Measurements from ENCODE around the gene CTDP1.

Gene CTDP1

DNA sequence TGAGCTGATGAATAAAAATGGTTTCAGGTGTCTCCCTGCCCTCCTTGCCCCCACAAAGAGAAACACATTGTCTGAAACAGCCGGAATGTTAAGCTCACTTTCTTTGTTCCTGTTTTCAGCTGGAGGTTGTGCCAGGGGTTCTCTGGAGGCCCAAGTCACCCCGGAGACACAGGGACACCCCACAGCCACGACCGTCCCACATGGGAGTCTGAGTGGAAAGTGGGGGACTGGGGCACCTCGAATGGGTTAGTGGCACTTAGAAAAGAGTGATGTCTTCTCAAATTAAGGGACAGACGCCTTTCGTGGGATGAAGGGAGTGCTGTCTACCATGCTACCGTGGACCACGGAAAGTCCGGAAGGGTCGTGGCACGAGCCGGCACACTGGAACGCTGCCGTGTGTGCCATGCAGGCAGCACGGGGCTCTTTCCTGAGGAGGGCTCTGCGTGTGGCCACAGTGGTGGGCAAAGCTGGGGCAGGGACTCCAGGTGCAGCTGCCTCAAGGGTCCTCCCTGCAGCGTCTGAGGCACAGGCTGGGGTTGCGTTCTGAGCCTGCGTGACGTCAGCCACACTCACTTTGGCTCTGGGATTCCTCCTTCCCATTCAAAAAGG, 39.4 kb upstream of the CTDP1 start:
- Mint-ChIP-seq H3K27ac (no peak overlapping the region), H3K4me3 (no peak overlapping the region), H3K27me3 (ENCODE audit: low read depth) (peaks cover 11% of the 10 kb centered on the region), H3K36me3 (ENCODE audit: low read depth) (no peaks in the 10 kb centered on the region), H3K4me1 (ENCODE audit: low read depth) (no peaks in the 10 kb centered on the region), H3K9me3 (no peaks in the 10 kb centered on the region)
- no peak for DNase-seq (ENCODE audit: low spot score)

DNA sequence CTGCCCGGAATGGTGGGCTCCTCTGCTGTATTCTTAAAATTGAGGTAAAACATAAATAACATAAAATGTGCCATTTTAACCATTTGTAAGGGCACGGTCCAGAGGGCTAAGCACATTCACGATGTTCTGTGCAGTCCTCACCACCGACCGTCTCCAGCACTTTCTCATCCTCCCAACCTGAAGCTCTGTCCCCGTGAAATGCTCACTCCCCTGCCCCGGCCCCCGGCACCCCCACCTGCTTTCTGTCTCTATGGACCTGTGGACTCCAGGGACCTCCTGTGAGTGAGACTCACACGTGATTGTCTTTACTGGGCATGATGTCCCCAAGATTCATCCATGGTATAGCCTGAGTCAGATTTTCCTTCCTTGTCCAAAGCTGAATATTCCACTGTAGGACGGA, 38.7 kb upstream of the CTDP1 start:
- H3K4me1 Mint-ChIP-seq (ENCODE audit: low read depth) = no peaks in the 10 kb centered on the region
- no peaks in the 10 kb centered on the region for H3K9me3 Mint-ChIP-seq
- H3K36me3 Mint-ChIP-seq (ENCODE audit: low read depth) = no peaks in the 10 kb centered on the region
- no peak for DNase-seq (ENCODE audit: low spot score)
- no peak overlapping the region for H3K4me3 Mint-ChIP-seq
- H3K27ac Mint-ChIP-seq = no peak overlapping the region
- H3K27me3 Mint-ChIP-seq (ENCODE audit: low read depth) = peaks cover 11% of the 10 kb centered on the region

DNA sequence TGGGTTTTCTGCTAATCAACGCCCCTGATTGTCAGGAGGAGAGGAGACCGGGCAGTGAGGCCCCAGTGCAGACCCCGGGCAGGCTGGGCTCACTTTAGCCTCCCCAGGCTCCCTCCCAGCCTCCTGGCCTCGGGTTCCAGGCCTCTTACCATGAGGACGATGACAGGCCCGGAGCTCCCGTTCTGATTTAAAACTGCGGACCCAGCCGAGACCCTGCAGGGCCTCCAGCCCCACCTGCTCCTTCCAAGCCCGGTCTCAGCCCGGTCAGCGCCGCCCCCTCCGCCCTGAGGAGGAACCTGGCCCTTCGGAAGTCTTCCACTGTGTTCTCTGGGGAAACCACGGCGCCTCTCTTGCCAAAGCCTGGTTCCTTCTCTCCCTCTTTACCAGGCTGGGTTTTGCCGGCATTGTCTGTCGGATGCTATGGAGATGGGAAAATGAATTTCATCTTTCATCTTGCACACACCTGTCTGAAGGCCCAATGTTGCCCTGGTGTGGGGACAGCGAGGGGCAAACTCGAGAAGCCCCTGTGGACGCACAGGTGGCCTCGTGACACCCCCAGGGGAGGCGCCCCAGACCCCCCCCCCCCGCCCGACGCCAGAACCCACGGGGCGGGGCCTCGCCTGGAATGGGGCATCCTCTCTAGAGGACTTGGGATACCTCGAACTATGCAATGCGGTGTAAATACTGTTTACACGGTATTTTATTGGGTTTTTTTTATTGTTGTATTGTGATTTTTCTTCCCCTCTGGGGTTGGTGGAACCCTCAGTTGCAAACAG, 37.7 kb upstream of the CTDP1 start:
- Mint-ChIP-seq H3K4me1 (ENCODE audit: low read depth) (no peaks in the 10 kb centered on the region), H3K27me3 (ENCODE audit: low read depth) (peaks cover 10% of the 10 kb centered on the region), H3K9me3 (no peaks in the 10 kb centered on the region), H3K27ac (no peak overlapping the region), H3K4me3 (no peak overlapping the region), H3K36me3 (ENCODE audit: low read depth) (no peaks in the 10 kb centered on the region)
- no peak for DNase-seq (ENCODE audit: low spot score)

DNA sequence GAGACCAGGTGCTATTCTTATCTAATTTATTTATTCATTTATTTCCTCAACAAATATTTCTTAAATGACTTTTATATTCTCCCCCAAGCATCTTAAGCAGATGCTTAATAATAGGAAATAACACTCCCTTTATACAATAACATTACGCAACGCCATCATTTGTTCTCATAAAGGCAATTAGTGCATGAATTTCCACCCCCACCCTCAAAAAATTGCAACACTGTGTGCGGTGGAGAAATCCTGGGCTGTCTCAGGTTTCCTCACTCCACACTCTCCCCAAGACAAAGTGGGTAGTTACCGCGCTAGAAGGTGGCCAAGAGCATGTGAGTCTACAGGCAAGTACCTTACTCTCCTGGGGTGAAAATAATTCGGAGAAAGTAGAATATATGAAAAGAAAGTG, 37.0 kb upstream of the CTDP1 start:
- DNase-seq (ENCODE audit: low spot score) = no peak
- H3K27me3 Mint-ChIP-seq (ENCODE audit: low read depth) = peaks cover 7% of the 10 kb centered on the region
- H3K27ac Mint-ChIP-seq = no peak overlapping the region
- H3K36me3 Mint-ChIP-seq (ENCODE audit: low read depth) = no peaks in the 10 kb centered on the region
- no peak overlapping the region for H3K4me3 Mint-ChIP-seq
- H3K4me1 Mint-ChIP-seq (ENCODE audit: low read depth) = no peaks in the 10 kb centered on the region
- no peaks in the 10 kb centered on the region for H3K9me3 Mint-ChIP-seq

DNA sequence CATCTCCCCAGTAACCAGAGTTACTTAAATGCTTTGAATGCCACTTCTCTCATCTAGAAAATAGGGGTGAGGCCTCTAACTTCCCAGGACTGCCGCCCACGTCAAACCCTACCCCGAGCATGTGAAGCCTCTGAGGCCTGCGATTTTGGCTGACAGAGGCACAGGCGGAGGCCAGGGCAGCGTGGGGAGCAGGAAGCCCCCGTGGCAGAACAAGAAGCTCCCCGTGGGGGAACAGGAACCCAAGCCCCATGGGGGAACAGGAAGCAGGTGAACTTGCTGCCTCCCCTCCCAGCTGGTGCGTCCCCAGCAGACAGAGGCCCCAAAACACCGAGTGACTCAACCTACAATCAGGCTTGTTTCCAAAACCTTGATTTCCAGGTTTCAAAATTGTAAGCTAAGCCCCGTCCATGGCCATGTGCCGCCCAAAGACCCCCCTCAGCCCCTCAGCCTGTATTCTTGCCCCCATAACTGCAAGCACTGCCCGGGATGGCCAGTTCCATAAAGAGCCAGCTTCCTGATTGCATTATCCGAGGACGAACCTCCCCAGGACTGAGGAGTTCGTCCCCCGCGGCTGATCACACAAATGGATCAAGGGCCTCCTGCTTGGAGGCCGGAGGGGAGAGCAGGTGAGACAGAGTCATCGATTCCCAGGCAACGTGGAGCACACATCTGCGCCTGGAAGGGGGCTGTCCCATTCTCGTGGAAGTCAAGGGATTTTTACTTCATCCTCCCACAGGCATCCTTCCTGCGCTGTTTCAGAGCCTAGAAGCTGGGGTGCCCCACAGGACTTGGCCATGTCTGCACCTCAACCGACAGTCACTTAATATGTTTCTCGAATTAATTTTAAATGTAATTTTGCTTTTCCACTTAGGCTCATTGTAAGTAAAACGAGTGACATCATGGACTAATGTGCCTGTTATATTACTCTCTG, 36.3 kb upstream of the CTDP1 start:
- H3K36me3 Mint-ChIP-seq (ENCODE audit: low read depth) = no peaks in the 10 kb centered on the region
- no peak overlapping the region for H3K27ac Mint-ChIP-seq
- DNase-seq (ENCODE audit: low spot score) = no peak
- no peaks in the 10 kb centered on the region for H3K9me3 Mint-ChIP-seq
- H3K4me1 Mint-ChIP-seq (ENCODE audit: low read depth) = no peaks in the 10 kb centered on the region
- peaks cover 7% of the 10 kb centered on the region for H3K27me3 Mint-ChIP-seq (ENCODE audit: low read depth)
- no peak overlapping the region for H3K4me3 Mint-ChIP-seq

GRCh38 chr18:79644006-79644665, 35.5 kb upstream of the CTDP1 start:
- peak; percentile 56 for DNase-seq (ENCODE audit: low spot score)
- Mint-ChIP-seq H3K27ac (no peak overlapping the region), H3K4me1 (ENCODE audit: low read depth) (no peaks in the 10 kb centered on the region), H3K4me3 (no peak overlapping the region), H3K27me3 (ENCODE audit: low read depth) (peaks cover 2% of the 10 kb centered on the region), H3K9me3 (no peaks in the 10 kb centered on the region), H3K36me3 (ENCODE audit: low read depth) (no peaks in the 10 kb centered on the region)

GRCh38 chr18:79644666-79645057, 34.9 kb upstream of the CTDP1 start:
- Mint-ChIP-seq H3K36me3 (ENCODE audit: low read depth) (no peaks in the 10 kb centered on the region), H3K4me3 (no peak overlapping the region), H3K27ac (no peak overlapping the region), H3K9me3 (no peaks in the 10 kb centered on the region), H3K4me1 (ENCODE audit: low read depth) (no peaks in the 10 kb centered on the region), H3K27me3 (ENCODE audit: low read depth) (no peaks in the 10 kb centered on the region)
- no peak for DNase-seq (ENCODE audit: low spot score)

GRCh38 chr18:79645291-79645983, 34.2 kb upstream of the CTDP1 start:
- H3K27ac Mint-ChIP-seq = no peak overlapping the region
- peaks cover 1% of the 10 kb centered on the region for H3K27me3 Mint-ChIP-seq (ENCODE audit: low read depth)
- DNase-seq (ENCODE audit: low spot score) = no peak
- no peaks in the 10 kb centered on the region for H3K4me1 Mint-ChIP-seq (ENCODE audit: low read depth)
- no peaks in the 10 kb centered on the region for H3K9me3 Mint-ChIP-seq
- H3K4me3 Mint-ChIP-seq = no peak overlapping the region
- H3K36me3 Mint-ChIP-seq (ENCODE audit: low read depth) = no peaks in the 10 kb centered on the region

DNA sequence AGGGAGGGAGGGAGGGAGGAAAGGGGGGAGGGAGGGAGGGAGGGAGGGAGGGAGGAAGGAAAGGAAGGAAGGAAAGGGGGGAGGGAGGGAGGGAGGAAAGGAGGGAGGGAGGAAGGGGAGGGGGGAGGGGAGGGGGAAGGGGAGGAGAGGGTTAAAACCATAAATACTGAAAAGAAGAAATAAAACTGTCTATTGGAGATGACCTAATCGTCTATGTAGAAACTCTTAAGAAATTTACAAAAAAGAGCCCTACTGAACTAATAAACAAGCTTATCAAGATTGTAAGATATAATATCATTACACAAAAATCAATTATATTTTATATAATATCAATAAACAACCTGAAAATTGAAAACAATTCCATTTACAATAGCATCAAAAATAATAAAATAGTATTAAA, 32.3 kb upstream of the CTDP1 start:
- Mint-ChIP-seq H3K9me3 (no peaks in the 10 kb centered on the region), H3K27me3 (ENCODE audit: low read depth) (peaks cover 9% of the 10 kb centered on the region), H3K4me3 (no peak overlapping the region), H3K27ac (no peak overlapping the region), H3K4me1 (ENCODE audit: low read depth) (no peaks in the 10 kb centered on the region), H3K36me3 (ENCODE audit: low read depth) (no peaks in the 10 kb centered on the region)
- DNase-seq (ENCODE audit: low spot score) = no peak

DNA sequence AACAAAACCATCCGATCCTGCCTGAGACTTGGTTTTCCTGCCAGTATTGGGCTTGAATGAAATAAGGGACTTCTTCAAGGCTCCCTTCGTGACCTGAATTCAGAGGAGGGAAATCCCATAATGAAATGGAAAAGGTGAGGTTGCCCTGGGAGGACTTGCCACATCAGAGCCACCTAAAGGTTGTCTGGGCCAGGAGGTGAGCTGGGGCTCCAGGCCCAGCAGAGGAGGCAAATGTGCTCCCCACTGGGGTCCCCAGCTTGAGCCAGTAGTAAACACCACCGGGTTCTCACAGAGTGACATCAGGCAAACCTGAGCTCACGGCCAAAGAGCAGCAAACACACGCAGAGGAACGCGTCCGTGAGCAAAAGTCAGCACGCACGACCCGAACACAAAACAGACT, 28.6 kb upstream of the CTDP1 start:
- Mint-ChIP-seq H3K9me3 (no peaks in the 10 kb centered on the region), H3K27me3 (ENCODE audit: low read depth) (peaks cover 21% of the 10 kb centered on the region)

DNA sequence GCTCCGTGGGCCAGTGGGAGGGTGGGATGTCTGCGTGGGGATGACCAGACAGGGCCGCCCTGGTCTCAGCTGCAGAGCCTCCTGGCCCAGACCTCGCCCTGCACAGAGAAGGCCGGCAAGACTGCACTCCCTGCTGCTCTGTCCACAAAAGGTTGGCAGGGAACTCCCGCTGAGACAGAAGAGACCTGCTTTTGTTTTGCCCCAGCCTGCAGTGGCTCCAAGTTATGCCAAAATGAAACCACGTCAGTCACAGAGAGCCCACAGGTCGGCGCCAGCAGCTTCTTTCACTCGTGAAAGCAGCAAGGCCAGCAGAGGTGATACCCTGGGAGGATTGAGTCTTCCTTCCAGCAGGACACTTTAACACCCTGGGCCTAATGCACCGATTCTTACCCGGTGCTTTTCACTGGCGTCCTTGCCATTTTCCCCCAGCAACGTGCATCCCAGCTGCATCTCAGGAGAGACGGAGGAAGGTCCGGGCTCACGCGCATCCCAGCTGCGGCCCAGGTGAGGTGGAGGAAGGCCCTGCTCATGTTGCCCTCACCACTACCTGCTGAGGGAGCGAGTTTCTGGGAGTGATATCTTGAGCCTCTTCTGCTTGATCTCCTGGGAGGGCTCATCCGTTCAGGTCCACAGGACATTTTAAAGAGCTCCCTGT, 22.1 kb upstream of the CTDP1 start:
- no peak for DNase-seq (ENCODE audit: low spot score)
- H3K27me3 Mint-ChIP-seq (ENCODE audit: low read depth) = peaks cover 26% of the 10 kb centered on the region
- H3K4me3 Mint-ChIP-seq = no peak overlapping the region
- no peak overlapping the region for H3K27ac Mint-ChIP-seq
- no peaks in the 10 kb centered on the region for H3K36me3 Mint-ChIP-seq (ENCODE audit: low read depth)
- no peaks in the 10 kb centered on the region for H3K9me3 Mint-ChIP-seq
- H3K4me1 Mint-ChIP-seq (ENCODE audit: low read depth) = peaks cover 5% of the 10 kb centered on the region

More for the DNA sequence above, 28.6 kb upstream of the CTDP1 start:
- Mint-ChIP-seq H3K36me3 (ENCODE audit: low read depth) (no peaks in the 10 kb centered on the region), H3K4me3 (no peak overlapping the region), H3K4me1 (ENCODE audit: low read depth) (no peaks in the 10 kb centered on the region), H3K27ac (no peak overlapping the region)
- no peak for DNase-seq (ENCODE audit: low spot score)

DNA sequence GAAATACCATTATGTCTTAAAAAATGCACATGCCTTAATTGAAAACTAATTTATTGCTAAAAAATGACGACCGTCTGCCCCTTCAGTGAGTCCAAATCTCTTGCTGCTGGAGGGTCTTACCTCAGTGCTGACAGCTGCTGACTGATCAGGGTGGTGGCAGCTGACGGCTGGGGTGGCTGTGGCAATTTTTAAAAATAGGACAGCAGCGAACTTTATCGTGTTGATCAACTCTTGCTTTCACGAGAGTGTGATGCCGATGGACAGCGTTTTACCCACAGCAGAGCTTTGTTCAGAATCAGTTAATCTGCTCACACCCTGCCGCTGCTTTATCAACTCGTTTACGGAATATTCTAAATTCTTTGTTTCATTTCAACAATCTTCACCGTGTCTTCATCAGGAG, 21.2 kb upstream of the CTDP1 start:
- no peak overlapping the region for H3K4me3 Mint-ChIP-seq
- H3K36me3 Mint-ChIP-seq (ENCODE audit: low read depth) = no peaks in the 10 kb centered on the region
- no peak for DNase-seq (ENCODE audit: low spot score)
- no peaks in the 10 kb centered on the region for H3K9me3 Mint-ChIP-seq
- H3K27ac Mint-ChIP-seq = no peak overlapping the region
- H3K4me1 Mint-ChIP-seq (ENCODE audit: low read depth) = peaks cover 8% of the 10 kb centered on the region
- H3K27me3 Mint-ChIP-seq (ENCODE audit: low read depth) = peaks cover 23% of the 10 kb centered on the region

- H3K36me3 Mint-ChIP-seq (ENCODE audit: low read depth) = no peaks in the 10 kb centered on the region
- no peak overlapping the region for H3K4me3 Mint-ChIP-seq
- no peak overlapping the region for H3K27ac Mint-ChIP-seq
- H3K4me1 Mint-ChIP-seq (ENCODE audit: low read depth) = peaks cover 8% of the 10 kb centered on the region
- DNase-seq (ENCODE audit: low spot score) = no peak
- no peaks in the 10 kb centered on the region for H3K9me3 Mint-ChIP-seq
- peaks cover 22% of the 10 kb centered on the region for H3K27me3 Mint-ChIP-seq (ENCODE audit: low read depth)
Measured at GRCh38 chr18:79659733-79660132, 19.9 kb upstream of the CTDP1 start.

Data from T-helper 2 cell treated with Interferon-gamma antibody and Interleukin-4, amounts not matched to agents 5 μg/mL and 100 μg/mL, for 36 hours (primary cell).